ENCODE measurements around the gene RNASE9. TPM values are rescaled to one million over a fixed set of nuclear protein-coding genes. Genes with fewer than 3 reads are reported as not detected.
"Not testable (repeated sequence)": the region's sequence is repeated elsewhere in the genome, so short reads cannot be mapped to it uniquely, and the experiment has no call there.

Gene RNASE9
- total and polyA plus RNA-seq, 4 donors: not detected

GRCh38 chr14:20506752-20507151 lies 54.1 kb downstream of the RNASE9 start:
- not testable (repeated sequence) for H3K36me3 ChIP-seq (ENCODE audit: control insufficient read depth in 4 of 4, insufficient read depth in 3 of 4, low read depth in 1 of 4, low read length in 3 of 4); H3K27me3 ChIP-seq (ENCODE audit: control insufficient read depth in 4 of 4, insufficient read depth in 4 of 4, low read length in 3 of 4); H3K9me3 ChIP-seq (ENCODE audit: control insufficient read depth in 4 of 4, low read length in 3 of 4); H3K4me3 ChIP-seq (ENCODE audit: low read depth in 1 of 3, low read length in 3 of 3); H3K27ac ChIP-seq (ENCODE audit: low read depth in 1 of 2, low read length in 2 of 2); H3K4me1 ChIP-seq (ENCODE audit: control insufficient read depth in 4 of 4, insufficient read depth in 4 of 4, low read length in 3 of 4); H3K9ac ChIP-seq (ENCODE audit: low read depth in 1 of 2, low read length in 2 of 2); DNase-seq (ENCODE audit: low spot score)
- whole genome bisulfite sequencing: 88% methylated on average over 5 of the region's 30 CpGs

- H3K4me3 ChIP-seq (ENCODE audit: low read depth in 1 of 3, low read length in 3 of 3); H3K36me3 ChIP-seq (ENCODE audit: control insufficient read depth in 4 of 4, insufficient read depth in 3 of 4, low read depth in 1 of 4, low read length in 3 of 4); H3K27me3 ChIP-seq (ENCODE audit: control insufficient read depth in 4 of 4, insufficient read depth in 4 of 4, low read length in 3 of 4); H3K4me1 ChIP-seq (ENCODE audit: control insufficient read depth in 4 of 4, insufficient read depth in 4 of 4, low read length in 3 of 4); DNase-seq (ENCODE audit: low spot score); H3K9me3 ChIP-seq (ENCODE audit: control insufficient read depth in 4 of 4, low read length in 3 of 4); H3K27ac ChIP-seq (ENCODE audit: low read depth in 1 of 2, low read length in 2 of 2); H3K9ac ChIP-seq (ENCODE audit: low read depth in 1 of 2, low read length in 2 of 2): not testable (repeated sequence)
- 94% methylated on average over 12 of the region's 30 CpGs for WGBS
These were observed 54.6 kb downstream of the RNASE9 start for GRCh38 chr14:20506276-20506675.

Other genes starting within 250 kb of the RNASE9 start
- 10 to 100 TPM; 14.5 to 31.0 TPM for gene CCNB1IP1, start 227.8 kb downstream of the RNASE9 start, total RNA-seq
- 10 to 100 TPM; 14.9 to 16.5 TPM for gene CCNB1IP1, start 227.8 kb downstream of the RNASE9 start, polyA plus RNA-seq
- gene PARP2, start 217.4 kb downstream of the RNASE9 start, total RNA-seq: 1 to 10 TPM; 7.1 to 7.2 TPM
- gene PARP2, start 217.4 kb downstream of the RNASE9 start, polyA plus RNA-seq: 10 to 100 TPM in 1 of 2 donors, 1 to 10 TPM in 1; 5.6 to 13.3 TPM
- 10 to 100 TPM in 1 of 2 donors, 1 to 10 TPM in 1; 8.7 to 20.7 TPM for gene TEP1, start 147.5 kb downstream of the RNASE9 start, total RNA-seq
- gene TEP1, start 147.5 kb downstream of the RNASE9 start, polyA plus RNA-seq: 1 to 10 TPM; 3.9 to 6.5 TPM
- under 1 TPM; 0.17 to 0.23 TPM for gene KLHL33, start 124.9 kb downstream of the RNASE9 start, total RNA-seq
- gene KLHL33, start 124.9 kb downstream of the RNASE9 start, polyA plus RNA-seq: under 1 TPM; 0.06 to 0.14 TPM
- 10 to 100 TPM; 29.0 to 39.0 TPM for gene OSGEP, start 106.2 kb downstream of the RNASE9 start, total RNA-seq
- 10 to 100 TPM; 18.1 to 20.5 TPM for gene OSGEP, start 106.2 kb downstream of the RNASE9 start, polyA plus RNA-seq
- 10 to 100 TPM; 32.4 to 43.2 TPM for gene APEX1, start 105.8 kb downstream of the RNASE9 start, total RNA-seq
- 10 to 100 TPM; 50.3 to 64.5 TPM for gene APEX1, start 105.8 kb downstream of the RNASE9 start, polyA plus RNA-seq
- 10 to 100 TPM; 14.1 to 14.6 TPM for gene PIP4P1, start 99.6 kb downstream of the RNASE9 start, total RNA-seq
- gene PIP4P1, start 99.6 kb downstream of the RNASE9 start, polyA plus RNA-seq: 10 to 100 TPM; 13.2 to 14.9 TPM
- 100 to 1,000 TPM in 1 of 2 donors, 10 to 100 TPM in 1; 41.8 to 156 TPM for gene PNP, start 91.6 kb downstream of the RNASE9 start, total RNA-seq
- 10 to 100 TPM; 22.9 to 29.9 TPM for gene PNP, start 91.6 kb downstream of the RNASE9 start, polyA plus RNA-seq
- gene RNASE10, start 55.5 kb downstream of the RNASE9 start, total RNA-seq: under 1 TPM in 1 of 2 donors, not detected in 1; 0.19 TPM
- not detected for gene RNASE10, start 55.5 kb downstream of the RNASE9 start, polyA plus RNA-seq
- gene RNASE11, start 27.0 kb upstream of the RNASE9 start, total RNA-seq: not detected
- not detected for gene RNASE11, start 27.0 kb upstream of the RNASE9 start, polyA plus RNA-seq
- not detected for gene RNASE12, start 30.3 kb upstream of the RNASE9 start, total RNA-seq
- not detected for gene RNASE12, start 30.3 kb upstream of the RNASE9 start, polyA plus RNA-seq
- gene OR6S1, start 80.6 kb upstream of the RNASE9 start, total RNA-seq: not detected
- not detected for gene OR6S1, start 80.6 kb upstream of the RNASE9 start, polyA plus RNA-seq
- gene RNASE4, start 123.5 kb upstream of the RNASE9 start, total RNA-seq: 100 to 1,000 TPM; 129 to 191 TPM
- gene RNASE4, start 123.5 kb upstream of the RNASE9 start, polyA plus RNA-seq: 100 to 1,000 TPM; 176 to 319 TPM
- 1,000 to 10,000 TPM in 1 of 2 donors, 100 to 1,000 TPM in 1; 153 to 1,589 TPM for gene ANG, start 127.7 kb upstream of the RNASE9 start, total RNA-seq
- gene ANG, start 127.7 kb upstream of the RNASE9 start, polyA plus RNA-seq: 1,000 to 10,000 TPM; 1,170 to 2,524 TPM
- not detected for gene EDDM3A, start 184.8 kb upstream of the RNASE9 start, total RNA-seq
- not detected for gene EDDM3A, start 184.8 kb upstream of the RNASE9 start, polyA plus RNA-seq
- gene EDDM3B, start 207.4 kb upstream of the RNASE9 start, total RNA-seq: not detected
- not detected for gene EDDM3B, start 207.4 kb upstream of the RNASE9 start, polyA plus RNA-seq
- 1 to 10 TPM; 3.9 to 4.6 TPM for gene RNASE6, start 220.2 kb upstream of the RNASE9 start, total RNA-seq
- gene RNASE6, start 220.2 kb upstream of the RNASE9 start, polyA plus RNA-seq: 1 to 10 TPM; 3.2 to 7.0 TPM
- gene RNASE1, start 241.8 kb upstream of the RNASE9 start, total RNA-seq: 10 to 100 TPM in 1 of 2 donors, 1 to 10 TPM in 1; 5.8 to 11.7 TPM
- gene RNASE1, start 241.8 kb upstream of the RNASE9 start, polyA plus RNA-seq: 10 to 100 TPM; 32.6 to 37.9 TPM